HG02642 (cell line): ENCODE data around the gene LSR.
"Not testable (repeated sequence)": the region's sequence is repeated elsewhere in the genome, so short reads cannot be mapped to it uniquely, and the experiment has no call there.

Source experiments
- ATAC-seq: cut with Tn5 transposase; IDR thresholded peaks from one replicate; pipeline ENCODE4 v1.9.1; 2021; ENCODE audit warnings: mild to moderate bottlenecking; ENCODE audit not compliant: unreplicated experiment, poor library complexity

The LSR gene

DNA sequence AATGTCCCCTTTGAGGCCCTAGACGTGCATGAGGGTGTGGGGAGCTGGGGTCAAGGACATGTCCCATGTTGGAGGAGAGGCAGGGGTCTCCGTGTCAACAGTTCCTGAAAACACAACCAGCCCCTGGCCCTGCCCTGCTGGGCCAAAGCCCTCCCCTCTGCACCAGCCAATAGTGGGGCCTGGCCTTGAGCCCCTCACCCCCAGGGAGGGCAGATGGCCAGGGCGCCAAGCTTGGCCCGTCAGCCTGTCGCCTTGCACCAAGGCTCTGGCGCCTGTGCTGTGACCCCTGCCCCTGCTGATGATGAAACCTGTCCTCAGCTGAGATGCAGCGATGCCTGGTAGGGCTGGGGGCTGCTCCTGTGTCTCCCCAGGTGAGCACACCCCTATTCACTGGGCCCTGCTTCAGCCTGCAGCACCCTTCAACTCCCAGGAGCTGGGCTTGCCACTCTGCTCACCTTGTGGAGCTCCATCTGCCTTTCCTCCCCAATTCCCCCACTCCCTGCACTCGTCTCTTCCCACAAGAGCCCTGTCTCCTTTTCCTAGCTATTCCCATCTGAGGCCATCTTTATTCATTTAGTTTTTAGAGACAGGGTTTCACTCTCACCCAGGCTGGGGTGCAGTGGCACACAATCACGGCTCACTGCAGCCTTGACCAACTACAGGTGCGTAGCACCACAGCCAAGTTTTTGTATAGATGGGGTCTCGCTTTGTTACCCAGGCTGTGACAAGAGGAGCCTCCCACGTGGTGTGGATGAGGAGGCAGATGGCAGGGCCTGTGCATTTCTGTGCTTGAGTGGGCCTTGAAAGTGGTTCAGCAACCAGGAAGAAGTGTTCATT is 31.4 kb downstream of the LSR start:
- ATAC-seq: no peak

DNA sequence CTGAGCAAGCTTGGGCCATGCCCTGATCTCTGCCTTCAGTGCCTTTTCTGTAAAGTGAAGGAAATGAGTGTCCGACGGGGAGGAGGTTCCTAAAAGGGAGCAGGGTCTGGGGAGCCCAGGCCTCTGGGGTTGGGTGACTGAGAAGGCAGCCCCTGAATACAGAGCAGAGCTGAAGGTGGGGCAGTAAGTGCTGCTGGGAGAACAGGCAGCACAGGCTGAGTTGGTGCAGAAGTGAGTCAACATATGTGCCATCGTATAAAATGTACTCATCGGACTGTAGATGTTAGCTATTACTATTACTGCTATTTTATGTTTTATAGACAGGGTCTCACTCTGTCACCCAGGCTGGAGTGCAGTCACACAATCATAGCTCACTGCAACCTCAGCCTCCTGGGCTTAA is 32.5 kb downstream of the LSR start:
- ATAC-seq: no peak

DNA sequence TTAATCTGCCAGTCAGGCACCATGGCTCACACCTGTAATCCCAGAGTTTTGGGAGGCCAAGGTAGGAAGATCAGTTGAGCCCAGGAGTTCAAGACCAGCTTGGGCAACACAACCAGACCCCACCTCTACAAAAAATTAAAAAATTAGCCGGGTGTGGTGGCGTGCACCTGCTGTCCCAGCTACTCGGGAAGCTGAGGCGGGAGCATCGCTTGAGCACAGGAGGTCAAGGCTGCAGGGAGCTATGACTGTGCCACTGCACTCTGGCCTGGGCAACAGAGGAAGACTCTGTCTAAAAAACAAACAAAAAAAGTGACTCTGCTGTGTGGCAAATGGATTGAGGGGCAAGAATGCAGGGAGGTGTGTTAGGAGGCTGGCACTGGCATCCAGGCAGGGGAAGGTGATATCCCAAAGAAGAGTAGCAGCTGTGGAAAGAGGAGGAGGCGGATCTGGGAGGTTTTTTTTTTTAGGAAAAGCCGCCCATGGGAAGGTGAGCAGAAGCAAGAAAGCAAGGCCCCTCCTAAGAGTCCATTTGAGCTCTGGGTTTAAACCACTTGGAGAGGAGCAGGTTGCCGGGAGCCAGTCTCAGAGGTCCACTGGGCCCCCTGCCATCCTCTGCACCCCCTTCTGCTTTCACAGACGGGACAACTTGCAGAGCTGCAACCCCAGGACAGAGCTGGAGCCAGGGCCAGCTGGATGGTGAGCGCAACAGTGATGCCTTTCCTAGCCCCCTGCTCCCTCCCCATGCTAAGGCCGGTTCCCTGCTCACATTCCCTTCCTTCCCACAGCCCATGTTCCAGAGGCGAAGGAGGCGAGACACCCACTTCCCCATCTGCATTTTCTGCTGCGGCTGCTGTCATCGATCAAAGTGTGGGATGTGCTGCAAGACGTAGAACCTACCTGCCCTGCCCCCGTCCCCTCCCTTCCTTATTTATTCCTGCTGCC is 35.6 kb downstream of the LSR start:
- no peak for ATAC-seq

DNA sequence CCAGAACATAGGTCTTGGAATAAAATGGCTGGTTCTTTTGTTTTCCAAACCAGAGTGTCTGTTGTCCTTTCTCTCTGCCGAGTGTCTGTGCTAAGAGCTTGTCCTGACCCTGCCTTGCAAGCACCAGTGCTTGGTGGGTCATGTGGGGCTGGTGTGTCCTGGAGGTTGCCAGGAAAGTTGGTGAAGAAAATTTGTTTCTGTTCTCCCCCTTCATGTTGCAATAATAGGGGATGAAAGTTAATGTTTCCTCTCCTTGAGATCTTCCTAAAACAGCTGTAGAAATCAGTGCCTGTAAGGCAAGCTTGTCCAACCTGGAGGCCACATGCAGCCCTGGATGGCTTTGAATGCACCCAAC is 36.3 kb downstream of the LSR start:
- no peak for ATAC-seq

DNA sequence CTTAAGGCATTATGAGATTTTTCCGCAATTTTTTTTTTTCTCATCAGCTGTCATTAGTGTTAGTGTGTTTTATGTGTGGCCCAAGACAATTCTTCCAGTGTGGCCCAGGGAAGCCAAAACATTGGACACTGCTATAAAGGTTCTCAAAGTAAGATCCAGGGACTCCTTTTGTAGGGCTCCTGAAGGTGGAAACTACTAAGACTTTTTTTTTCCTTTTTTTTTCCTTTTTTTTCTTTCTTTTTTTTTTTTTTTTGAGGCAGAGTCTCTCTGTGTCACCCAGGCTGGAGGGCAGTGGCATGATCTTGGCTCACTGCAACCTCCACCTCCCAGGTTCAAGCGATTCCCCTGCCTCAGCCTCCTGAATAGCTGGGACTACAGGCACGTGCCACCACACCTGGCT is 36.7 kb downstream of the LSR start:
- ATAC-seq: not testable (repeated sequence)

DNA sequence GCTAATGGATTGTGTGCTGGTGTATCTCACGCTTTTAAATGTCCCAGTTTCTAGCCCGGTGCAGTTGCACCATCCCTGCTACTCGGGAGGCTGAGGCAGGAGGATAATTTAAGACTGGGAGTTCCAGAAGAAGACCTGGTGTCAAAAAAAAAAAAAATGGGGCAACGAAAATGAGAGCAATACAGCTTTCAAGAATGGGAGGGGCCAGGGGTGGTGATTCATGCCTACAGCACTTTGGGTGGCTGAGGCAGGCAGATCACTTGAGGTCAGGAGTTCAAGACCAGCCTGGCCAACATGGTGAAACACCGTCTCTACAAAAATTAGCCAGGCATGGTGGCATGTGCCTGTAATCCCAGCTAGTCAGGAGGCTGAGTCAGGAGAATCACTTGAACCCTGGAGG is 37.3 kb downstream of the LSR start:
- ATAC-seq: not testable (repeated sequence)

DNA sequence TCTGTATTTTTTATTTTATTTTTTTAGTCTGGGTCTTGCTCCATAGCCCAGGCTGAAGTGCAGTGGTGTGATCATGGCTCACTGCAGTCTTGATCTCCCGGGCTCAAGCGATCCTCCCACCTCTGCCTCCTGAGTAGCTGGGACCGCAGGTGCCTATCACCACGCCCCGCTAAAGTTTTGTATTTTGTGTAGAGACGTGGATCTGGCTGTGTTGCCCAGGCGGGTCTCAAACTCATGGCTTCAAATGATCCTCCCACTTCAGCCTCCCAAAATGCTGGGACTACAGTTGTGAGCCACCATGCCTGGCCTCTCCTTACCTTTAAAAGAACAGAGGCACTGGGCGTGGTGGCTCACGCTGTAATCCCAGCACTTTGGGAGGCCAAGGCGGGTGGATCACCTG is 38.9 kb downstream of the LSR start:
- no peak for ATAC-seq

DNA sequence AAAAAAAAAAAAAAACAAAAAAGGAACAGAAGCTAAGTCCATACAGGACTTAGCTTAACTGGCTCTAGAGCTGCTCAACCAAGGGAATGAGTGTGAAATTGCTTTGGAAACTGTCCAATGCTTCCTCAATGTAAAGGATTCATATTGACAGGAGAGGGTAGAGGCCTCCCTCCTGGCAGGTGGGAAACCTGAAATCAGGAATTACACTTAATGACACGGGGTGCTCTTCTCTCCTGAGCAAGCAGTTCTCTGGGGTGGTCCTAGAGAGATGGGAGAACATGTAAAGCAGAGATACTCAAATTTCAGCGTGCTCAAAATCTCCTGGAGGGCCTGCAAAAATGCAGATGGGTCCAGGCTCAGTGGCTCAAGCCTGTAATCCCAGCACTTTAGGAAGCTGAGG is 39.5 kb downstream of the LSR start:
- no peak for ATAC-seq

DNA sequence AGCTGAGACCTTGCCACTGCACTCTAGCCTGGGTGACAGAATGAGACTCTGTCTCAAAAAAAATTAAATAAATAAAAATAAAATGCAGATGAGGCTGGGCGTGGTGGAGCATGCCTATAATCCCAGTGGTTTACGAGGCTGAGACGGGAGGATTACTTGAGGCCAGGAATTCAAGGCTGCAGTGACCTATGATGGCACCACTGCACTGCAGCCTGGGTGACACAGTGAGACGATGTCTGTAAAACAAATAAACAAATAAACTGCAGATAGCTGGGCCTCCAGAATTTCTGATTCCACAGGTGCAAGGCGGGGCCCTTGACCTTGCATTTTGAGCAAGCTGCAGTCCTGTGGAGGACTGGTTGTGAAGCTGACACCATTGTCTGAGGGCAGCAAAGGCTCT is 40.1 kb downstream of the LSR start:
- no peak for ATAC-seq

DNA sequence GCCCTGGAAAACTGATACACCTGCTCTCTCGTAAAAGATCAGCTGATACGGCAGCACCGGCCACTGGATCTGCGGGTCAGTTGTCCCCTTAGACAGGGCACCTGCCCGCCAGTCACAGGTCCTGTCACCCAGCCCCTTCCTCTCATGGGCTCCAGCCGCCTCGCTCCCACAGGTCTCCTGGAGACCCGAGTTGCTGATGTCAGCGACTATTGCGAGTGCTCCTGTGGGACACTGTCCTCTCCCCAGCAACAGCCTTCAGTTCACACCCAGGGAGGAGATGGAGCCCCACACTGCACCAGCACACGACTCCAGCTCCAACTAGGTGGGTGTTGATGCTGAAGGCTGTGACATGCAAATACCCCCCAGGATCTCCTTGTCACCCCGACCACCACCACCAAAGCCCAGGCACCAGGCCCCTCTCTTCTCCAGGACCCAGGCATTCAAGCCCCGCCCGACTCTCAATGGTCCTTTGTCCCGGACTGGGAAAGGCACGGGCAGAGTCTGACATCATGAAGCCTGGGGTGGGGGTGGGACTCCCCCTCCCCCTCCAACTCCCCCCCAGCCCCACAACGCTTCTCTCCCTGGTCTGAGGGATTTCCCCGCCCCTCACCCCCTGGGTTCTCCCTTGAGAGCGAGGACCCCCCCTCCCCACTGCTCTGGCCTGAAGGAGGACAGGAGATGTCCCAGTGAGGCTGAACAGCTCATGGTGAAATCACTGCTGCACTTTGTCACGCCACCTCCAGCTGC is 41.8 kb downstream of the LSR start:
- ATAC-seq: no peak

DNA sequence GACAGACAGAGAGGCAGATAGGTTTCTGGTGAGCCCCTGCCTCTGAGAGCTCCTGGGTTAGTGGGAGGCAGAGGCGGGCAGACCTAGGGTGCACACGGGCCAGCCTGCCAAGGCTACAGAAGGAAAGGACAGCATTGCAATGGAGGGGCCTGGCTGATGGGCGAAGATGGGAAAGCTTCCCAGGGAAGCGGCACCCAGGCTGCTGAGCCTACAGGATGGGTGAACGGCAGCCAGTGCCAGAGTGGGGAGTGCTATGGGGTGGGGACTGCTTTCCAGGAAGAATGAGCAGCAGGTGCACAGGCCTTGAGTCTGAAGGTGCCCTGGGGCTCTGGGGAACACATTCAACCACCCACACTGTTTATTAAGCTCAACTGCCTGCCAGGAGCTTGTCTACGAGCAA is 42.5 kb downstream of the LSR start:
- no peak for ATAC-seq

DNA sequence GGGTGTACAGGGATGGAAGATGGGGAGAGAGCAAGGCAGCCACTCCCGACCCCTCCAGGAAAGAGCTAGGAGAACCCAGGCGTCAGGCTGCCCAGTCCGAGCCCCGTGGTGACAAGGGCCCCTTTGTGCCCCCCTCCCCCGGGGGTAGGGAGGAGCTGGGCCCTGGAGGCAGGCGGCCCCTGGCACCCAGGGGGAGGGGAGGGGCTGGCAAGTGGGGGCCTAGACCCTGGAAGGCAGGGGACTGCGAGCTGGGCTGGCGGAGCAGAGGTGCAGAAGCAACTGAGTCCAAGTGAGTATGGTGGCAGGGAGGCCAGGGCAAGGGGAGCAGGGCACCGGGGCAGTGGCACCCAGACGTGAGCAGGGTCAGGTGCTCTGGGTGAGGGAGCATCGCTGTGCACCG is 43.1 kb downstream of the LSR start, which contains the start of gene MAG:
MAG (plus strand) TSS at position 246 of the 400 bp plus-strand sequence. CDS start 3,248 bp downstream, outside the sequence.
- ATAC-seq: no peak

DNA sequence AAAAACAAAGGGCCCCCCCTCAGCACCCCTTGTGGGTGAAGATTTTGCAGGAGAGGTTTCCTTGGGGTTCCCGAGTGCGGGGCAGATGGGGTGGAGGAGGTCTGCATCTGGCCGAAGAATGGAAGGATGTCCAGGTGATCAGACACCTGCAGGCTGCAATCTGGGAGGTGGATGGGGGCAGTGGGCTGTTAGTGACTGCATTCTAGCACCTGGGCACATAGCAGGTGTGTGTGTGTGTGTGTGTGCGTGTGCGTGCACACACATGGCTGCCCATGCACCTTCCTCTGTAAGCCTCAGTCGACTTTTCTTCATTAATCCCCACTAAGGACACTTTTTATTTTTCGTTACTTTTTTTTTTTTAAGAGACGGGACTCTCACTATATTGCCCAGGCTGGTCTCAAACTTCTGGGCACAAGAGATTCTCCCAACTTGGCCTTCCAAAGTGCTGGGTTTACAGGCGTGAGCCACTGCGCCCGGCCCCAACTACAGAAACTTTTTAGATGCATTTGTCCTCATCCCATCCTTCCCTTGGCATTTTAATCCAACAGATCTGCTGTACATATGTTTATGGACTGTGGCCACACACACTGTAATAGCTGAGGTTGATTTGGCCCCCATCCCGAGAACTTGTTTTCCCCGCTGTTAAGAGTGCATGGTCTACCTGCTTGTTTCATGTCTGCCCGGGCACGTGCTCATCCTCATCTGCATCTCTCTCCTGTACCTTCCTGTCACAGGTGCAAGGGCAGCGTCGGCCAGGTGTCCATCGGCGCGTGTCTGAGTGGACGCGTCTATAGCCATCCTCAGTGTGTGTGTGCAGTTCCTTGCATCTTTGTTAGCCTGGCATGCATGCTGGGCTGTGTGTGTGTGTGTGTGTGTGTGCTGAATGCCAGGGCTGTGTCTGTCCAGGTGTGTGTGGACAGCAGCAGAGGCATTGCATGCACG is 43.9 kb downstream of the LSR start:
- no peak for ATAC-seq

DNA sequence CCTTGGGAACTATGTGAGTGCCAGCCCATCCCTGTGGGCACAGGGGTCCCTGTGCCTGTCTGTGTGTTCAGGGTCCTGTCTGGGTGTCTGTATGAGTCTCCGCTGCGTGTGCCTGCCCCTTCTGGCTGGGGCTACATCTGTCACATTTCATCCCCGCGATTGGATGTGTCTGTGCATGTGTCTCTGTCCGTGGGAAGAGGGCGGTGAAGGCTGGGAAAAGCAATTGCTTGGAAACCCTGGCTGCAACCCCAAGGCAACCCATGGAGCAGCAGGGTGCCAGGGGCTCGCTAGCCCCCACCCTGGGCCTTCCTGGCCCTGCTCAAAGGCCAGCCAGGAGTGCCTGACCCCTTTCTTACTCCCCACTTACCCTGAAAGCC is 44.5 kb downstream of the LSR start:
- ATAC-seq: no peak

DNA sequence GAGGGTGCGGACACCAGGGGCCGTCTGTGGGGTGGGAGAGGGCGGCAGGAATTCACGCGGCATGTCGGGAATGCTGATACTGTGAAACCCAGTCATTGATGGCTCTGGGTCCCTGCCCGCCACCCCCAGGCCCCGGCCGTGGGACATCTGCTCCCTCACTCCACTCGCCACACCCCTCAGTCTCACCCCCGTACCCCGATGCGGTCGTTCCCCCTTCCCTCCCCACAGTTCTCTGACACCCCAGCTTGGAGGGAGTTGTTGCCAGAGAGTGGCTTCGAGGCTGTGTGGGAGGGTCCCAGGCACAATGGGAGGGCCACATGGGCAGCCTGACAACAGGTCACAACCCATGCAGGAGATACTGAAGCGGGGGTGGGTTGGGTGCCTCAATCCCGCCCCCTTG is 45.0 kb downstream of the LSR start:
- ATAC-seq: no peak

DNA sequence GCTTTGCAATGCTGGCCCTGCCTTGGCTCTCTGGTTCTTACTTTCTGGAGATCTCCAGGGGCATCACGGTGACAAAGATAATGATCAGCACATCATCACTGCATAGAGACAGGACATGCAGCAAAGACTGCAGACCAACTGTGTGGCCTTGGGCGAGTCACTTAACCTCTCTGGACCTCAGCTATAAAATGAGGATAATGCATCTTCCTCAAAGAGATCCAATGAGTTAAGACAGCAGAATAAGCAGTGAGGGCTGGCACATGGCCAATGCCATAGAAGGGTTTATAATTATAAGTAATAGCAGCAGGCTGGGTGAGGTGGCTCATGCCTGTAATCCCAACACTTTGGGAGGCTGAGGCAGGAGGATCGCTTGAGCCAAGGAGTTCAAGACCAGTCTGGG is 45.5 kb downstream of the LSR start:
- ATAC-seq: no peak

DNA sequence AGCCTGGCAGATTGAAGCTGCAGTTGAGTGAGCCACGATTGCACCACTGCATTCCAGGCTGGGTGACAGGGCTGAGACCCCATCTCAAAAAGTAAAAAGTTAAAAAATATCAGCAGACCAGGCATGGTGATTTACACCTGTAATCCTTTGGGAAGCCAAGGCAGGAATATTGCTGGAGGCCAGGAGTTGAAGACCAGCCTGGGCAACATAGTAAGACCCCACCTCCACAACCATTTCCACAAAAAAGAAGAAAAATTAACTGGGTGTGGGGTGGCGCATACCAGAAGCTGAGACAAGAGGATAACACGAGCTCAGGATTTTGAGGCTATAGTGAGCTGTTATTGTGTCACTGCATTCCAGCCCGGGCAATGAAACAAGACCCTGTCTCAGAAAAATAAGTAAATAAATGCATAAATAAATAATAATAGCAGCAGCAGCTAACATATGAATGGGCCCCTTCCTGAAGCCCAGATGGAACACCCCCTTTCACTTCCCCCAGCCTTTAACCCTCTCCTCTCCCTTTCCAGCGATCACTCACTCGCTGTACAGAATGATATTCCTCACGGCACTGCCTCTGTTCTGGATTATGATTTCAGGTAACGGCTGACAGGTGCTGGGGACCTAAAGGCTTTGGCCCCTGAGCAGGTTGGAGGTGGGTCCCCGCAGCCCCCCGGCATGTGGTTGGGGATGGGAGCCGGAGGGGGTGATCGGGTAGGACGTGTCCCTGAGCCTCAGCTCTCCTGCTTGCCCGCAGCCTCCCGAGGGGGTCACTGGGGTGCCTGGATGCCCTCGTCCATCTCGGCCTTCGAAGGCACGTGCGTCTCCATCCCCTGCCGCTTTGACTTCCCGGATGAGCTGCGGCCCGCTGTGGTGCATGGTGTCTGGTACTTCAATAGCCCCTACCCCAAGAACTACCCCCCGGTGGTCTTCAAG is 46.3 kb downstream of the LSR start:
- no peak for ATAC-seq

DNA sequence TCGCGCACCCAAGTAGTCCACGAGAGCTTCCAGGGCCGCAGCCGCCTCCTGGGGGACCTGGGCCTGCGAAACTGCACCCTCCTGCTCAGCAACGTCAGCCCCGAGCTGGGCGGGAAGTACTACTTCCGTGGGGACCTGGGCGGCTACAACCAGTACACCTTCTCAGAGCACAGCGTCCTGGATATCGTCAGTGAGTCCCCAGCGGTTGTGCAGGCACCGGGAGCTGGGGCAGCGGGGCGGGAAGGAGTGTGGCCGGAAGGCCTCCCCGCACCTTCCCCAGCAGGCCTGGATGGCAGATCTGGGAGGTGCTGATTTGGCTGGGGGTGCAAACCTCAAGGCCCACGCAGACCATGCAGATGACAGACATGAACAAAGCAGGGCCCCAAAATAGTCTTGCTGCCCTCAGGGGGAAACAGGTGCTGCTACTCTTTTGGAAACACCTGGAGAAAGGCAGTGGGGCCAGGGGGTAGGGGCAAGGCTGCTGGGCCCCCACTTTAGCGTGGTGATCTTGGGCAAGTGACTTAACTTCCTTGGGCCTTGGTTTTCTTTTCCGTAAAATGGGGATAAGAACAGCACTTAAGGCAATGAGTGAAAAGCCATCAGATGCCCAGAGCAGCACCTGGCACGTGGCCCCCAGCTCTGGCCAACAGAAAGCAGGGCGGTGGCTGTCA is 47.1 kb downstream of the LSR start:
- peak; percentile 44 for ATAC-seq
